ENCODE results near the gene RALBP1. TPM values are rescaled to one million over a fixed set of nuclear protein-coding genes. Genes with fewer than 3 reads are reported as not detected.

Gene RALBP1
- total RNA-seq, 1 donor from 2014 or later, result 53.3 TPM

GRCh38 chr18:9508446-9509025, 33.2 kb downstream of the RALBP1 start:
- intact Hi-C loops (cut with DNase I), result no loop called here
- Histone ChIP-seq H3K4me1 (no peaks in the 10 kb centered on the region), H3K27ac (no peak overlapping the region), H3K9me3 (no peaks in the 10 kb centered on the region), H3K4me3 (no peak overlapping the region), H3K36me3 (peaks cover 8% of the 10 kb centered on the region), H3K27me3 (no peaks in the 10 kb centered on the region)
- TF ChIP-seq, protein P1, sequence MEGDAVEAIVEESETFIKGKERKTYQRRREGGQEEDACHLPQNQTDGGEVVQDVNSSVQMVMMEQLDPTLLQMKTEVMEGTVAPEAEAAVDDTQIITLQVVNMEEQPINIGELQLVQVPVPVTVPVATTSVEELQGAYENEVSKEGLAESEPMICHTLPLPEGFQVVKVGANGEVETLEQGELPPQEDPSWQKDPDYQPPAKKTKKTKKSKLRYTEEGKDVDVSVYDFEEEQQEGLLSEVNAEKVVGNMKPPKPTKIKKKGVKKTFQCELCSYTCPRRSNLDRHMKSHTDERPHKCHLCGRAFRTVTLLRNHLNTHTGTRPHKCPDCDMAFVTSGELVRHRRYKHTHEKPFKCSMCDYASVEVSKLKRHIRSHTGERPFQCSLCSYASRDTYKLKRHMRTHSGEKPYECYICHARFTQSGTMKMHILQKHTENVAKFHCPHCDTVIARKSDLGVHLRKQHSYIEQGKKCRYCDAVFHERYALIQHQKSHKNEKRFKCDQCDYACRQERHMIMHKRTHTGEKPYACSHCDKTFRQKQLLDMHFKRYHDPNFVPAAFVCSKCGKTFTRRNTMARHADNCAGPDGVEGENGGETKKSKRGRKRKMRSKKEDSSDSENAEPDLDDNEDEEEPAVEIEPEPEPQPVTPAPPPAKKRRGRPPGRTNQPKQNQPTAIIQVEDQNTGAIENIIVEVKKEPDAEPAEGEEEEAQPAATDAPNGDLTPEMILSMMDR (IDR thresholded peaks at IDR 0.05), result no peak
- DNase-seq (no peak), ATAC-seq (no peak)

GRCh38 chr18:9513971-9514512, 38.7 kb downstream of the RALBP1 start:
- no peak for DNase-seq
- no peaks in the 10 kb centered on the region for H3K9me3 ChIP-seq
- intact Hi-C loops (cut with DNase I), result no loop called here
- TF ChIP-seq, protein P1 (IDR thresholded peaks at IDR 0.05), result no peak
- H3K4me3 ChIP-seq, result no peak overlapping the region
- no peaks in the 10 kb centered on the region for H3K4me1 ChIP-seq
- no peaks in the 10 kb centered on the region for H3K27me3 ChIP-seq
- ATAC-seq, result no peak
- no peak overlapping the region for H3K27ac ChIP-seq
- peaks cover 20% of the 10 kb centered on the region for H3K36me3 ChIP-seq

GRCh38 chr18:9516437-9517064, 41.2 kb downstream of the RALBP1 start:
- no peaks in the 10 kb centered on the region for H3K27me3 ChIP-seq
- DNase-seq (no peak), ATAC-seq (peak; percentile 86)
- intact Hi-C loops (cut with DNase I), result no loop called here
- H3K9me3 ChIP-seq, result no peaks in the 10 kb centered on the region
- peaks cover 4% of the 10 kb centered on the region for H3K4me1 ChIP-seq
- no peak overlapping the region for H3K4me3 ChIP-seq
- peaks cover 20% of the 10 kb centered on the region for H3K36me3 ChIP-seq
- TF ChIP-seq, protein P1 (IDR thresholded peaks at IDR 0.05), result peak; percentile 90
- no peak overlapping the region for H3K27ac ChIP-seq

DNA sequence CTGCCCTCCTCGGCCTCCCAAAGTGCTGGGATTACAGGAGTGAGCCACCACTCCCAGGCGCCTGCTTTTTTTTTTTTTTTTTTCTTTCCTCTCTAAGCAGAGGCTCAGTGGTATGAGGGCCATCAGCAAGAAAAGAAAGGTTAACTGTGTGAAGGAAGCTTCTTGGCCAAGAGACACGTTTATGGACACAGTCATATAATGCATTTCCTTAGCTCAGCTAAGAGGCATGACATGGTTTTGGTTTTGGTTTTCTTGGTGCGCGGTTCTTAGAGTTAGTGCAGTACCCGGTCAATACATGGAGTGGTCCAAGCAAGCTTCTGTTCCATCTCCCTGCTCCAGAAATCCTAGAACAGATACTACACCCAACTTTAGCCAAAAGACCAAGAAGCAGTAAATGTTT, 42.6 kb downstream of the RALBP1 start:
- no peak for ATAC-seq
- Histone ChIP-seq H3K27ac (no peak overlapping the region), H3K36me3 (peaks cover 19% of the 10 kb centered on the region), H3K9me3 (no peaks in the 10 kb centered on the region), H3K27me3 (no peaks in the 10 kb centered on the region), H3K4me3 (no peak overlapping the region), H3K4me1 (peaks cover 4% of the 10 kb centered on the region)
- intact Hi-C loops (cut with DNase I), result no loop called here
- TF ChIP-seq, protein P1 (IDR thresholded peaks at IDR 0.05), result no peak
- no peak for DNase-seq

- TF ChIP-seq, protein P1 (IDR thresholded peaks at IDR 0.05), result no peak
- Histone ChIP-seq H3K27me3 (no peaks in the 10 kb centered on the region), H3K9me3 (no peaks in the 10 kb centered on the region), H3K4me3 (no peak overlapping the region), H3K27ac (no peak overlapping the region), H3K4me1 (peaks cover 4% of the 10 kb centered on the region), H3K36me3 (peaks cover 15% of the 10 kb centered on the region)
- intact Hi-C loops (cut with DNase I), result no loop called here
- DNase-seq (no peak), ATAC-seq (no peak)
These were observed 44.1 kb downstream of the RALBP1 start for GRCh38 chr18:9519399-9519798.

Measured in upper lobe of right lung (tissue), 1 donor.